Spleen (tissue), 7 donors: ENCODE results near the gene PCDHB1.

Experiments used
- CTCF ChIP-seq, 11 experiments: fragments of 200-600 bp in 7 of 11; fragments of 450-650 bp in 4 of 11; sonication (generic) in 4 of 11; IDR thresholded peaks in 8 of 11; conservative IDR thresholded peaks in 3 of 11; 1 replicate in 7 of 11; 2 replicates in 4 of 11; pipeline versions ENCODE4 v1.4.0 to v1.8.0; 2016 to 2021; ENCODE audit warnings: antibody characterized with exemption in 11 of 11, inconsistent platforms in 4 of 11, mild to moderate bottlenecking in 1 of 11
- POLR2A ChIP-seq, 3 donors: fragments of 450-650 bp; IDR thresholded peaks; one replicate each; pipeline ENCODE4 v1.5.1; 2017; ENCODE audit warnings: antibody characterized with exemption in 3 of 3, mild to moderate bottlenecking in 1 of 3
- POLR2AphosphoS5 ChIP-seq, 3 donors: sonication (generic); formaldehyde crosslinking; IDR thresholded peaks; one replicate each; pipeline ENCODE4 v1.5.1; 2017; ENCODE audit warnings: antibody characterized with exemption in 3 of 3
- donor health status: DM: no; HTN: no; CAD: no; lungs with moderate emphysema.
- donor health status: DM: no; HTN: no; CAD: no.
- donor health status: DM: no; HTN: no; CAD: no.

- TF ChIP-seq CTCF (IDR thresholded peaks at IDR 0.05 in 8 of 11, conservative IDR thresholded peaks at IDR 0.05 in 3 of 11): no peak
- no peak for TF ChIP-seq POLR2A (IDR thresholded peaks at IDR 0.05)
- no peak for TF ChIP-seq POLR2AphosphoS5 (IDR thresholded peaks at IDR 0.05)
Measured at GRCh38 chr5:141001446-141001843, 49.7 kb upstream of the PCDHB1 start.
